C4-2B (cell line): Measurements from ENCODE around the gene OSBP.

Experiments
- CTCF ChIP-seq: fragments of 450-650 bp; conservative IDR thresholded peaks from 2 replicates; pipeline ENCODE4 v1.5.1; 2017; ENCODE audit warnings: mild to moderate bottlenecking
- ZFX ChIP-seq: fragments of 450-650 bp; IDR thresholded peaks from 2 replicates; pipeline ENCODE4 v1.6.1; 2017

GRCh38 chr11:59582006-59582405, 33.6 kb downstream of the OSBP start:
- no peak for TF ChIP-seq CTCF
- TF ChIP-seq ZFX: no peak
